ENCODE results near the gene WWP2.

DNA sequence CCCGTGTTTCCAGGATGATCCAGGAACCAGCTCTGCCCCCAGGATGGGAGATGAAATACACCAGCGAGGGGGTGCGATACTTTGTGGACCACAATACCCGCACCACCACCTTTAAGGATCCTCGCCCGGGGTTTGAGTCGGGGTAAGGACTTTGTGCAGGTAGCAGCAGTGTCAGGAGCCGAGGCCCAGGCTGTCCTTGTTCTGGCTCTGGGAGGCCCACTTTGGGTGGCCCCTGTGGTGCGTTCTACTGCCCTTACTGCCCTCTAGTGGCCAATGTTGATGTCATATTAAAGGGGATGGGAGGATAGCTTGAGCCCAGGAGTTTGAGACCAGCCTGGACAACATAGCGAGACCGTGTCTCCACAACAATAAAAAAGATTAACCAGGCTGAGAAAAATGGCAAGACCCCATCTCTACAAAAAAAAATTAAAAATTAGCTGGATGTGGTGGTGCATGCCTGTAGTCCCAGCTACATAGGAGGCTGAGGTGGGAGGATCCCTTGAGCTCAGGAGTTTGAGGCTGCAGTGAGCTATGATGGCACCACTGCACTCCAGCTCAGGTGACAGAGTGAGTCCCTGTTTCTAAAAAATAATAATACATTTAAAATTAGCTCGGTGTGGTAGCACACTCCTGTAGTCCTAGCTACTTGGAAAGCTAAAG is 168.1 kb downstream of the WWP2 start:
- TF ChIP-seq RAD21 (IDR thresholded peaks at IDR 0.05; ENCODE audit: low read depth), result peak; percentile 76
- TF ChIP-seq TAF1 (IDR thresholded peaks at IDR 0.05; ENCODE audit: low read depth), result no peak
- TF ChIP-seq EP300 (IDR thresholded peaks at IDR 0.05; ENCODE audit: borderline replicate concordance), result no peak
- TF ChIP-seq ZBTB7A (IDR thresholded peaks at IDR 0.05; ENCODE audit: low read depth), result no peak
- no peak for TF ChIP-seq YY1 (IDR thresholded peaks at IDR 0.05; ENCODE audit: low read depth)
- no peak for TF ChIP-seq NFIC (IDR thresholded peaks at IDR 0.05)
- TF ChIP-seq CEBPB (IDR thresholded peaks at IDR 0.05), result no peak
- no peak for TF ChIP-seq MAX (IDR thresholded peaks at IDR 0.05)
- TF ChIP-seq, protein P1, sequence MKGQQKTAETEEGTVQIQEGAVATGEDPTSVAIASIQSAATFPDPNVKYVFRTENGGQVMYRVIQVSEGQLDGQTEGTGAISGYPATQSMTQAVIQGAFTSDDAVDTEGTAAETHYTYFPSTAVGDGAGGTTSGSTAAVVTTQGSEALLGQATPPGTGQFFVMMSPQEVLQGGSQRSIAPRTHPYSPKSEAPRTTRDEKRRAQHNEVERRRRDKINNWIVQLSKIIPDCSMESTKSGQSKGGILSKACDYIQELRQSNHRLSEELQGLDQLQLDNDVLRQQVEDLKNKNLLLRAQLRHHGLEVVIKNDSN (IDR thresholded peaks at IDR 0.05), result no peak
- TF ChIP-seq TCF12 (IDR thresholded peaks at IDR 0.05; ENCODE audit: low read depth), result no peak
